ENCODE data around the gene ITGA3.

Gene ITGA3

GRCh38 chr17:50107790-50108414, 52.0 kb downstream of the ITGA3 start:
- Histone ChIP-seq H3K36me3 (ENCODE audit: control insufficient read depth, insufficient read depth, low read length, severe bottlenecking) (peaks cover 41% of the 10 kb centered on the region), H3K4me1 (ENCODE audit: control insufficient read depth, insufficient read depth, low read length) (peaks cover 26% of the 10 kb centered on the region), H3K9me3 (ENCODE audit: control insufficient read depth, low read length) (no peaks in the 10 kb centered on the region), H3K9ac (ENCODE audit: low read length) (no peak overlapping the region), H3K4me3 (ENCODE audit: low read length) (no peak overlapping the region), H3K27me3 (replicated peaks; ENCODE audit: control insufficient read depth, insufficient read depth, low read length) (no peaks in the 10 kb centered on the region)
- DNase-seq (ENCODE audit: low read depth), result peak; percentile 68

GRCh38 chr17:50108556-50108955, 52.6 kb downstream of the ITGA3 start:
- peaks cover 41% of the 10 kb centered on the region for H3K36me3 ChIP-seq (ENCODE audit: control insufficient read depth, insufficient read depth, low read length, severe bottlenecking)
- H3K27me3 ChIP-seq (replicated peaks; ENCODE audit: control insufficient read depth, insufficient read depth, low read length), result no peaks in the 10 kb centered on the region
- DNase-seq (ENCODE audit: low read depth), result no peak
- no peak overlapping the region for H3K4me3 ChIP-seq (ENCODE audit: low read length)
- H3K9me3 ChIP-seq (ENCODE audit: control insufficient read depth, low read length), result no peaks in the 10 kb centered on the region
- H3K4me1 ChIP-seq (ENCODE audit: control insufficient read depth, insufficient read depth, low read length), result peaks cover 23% of the 10 kb centered on the region
- H3K9ac ChIP-seq (ENCODE audit: low read length), result no peak overlapping the region

GRCh38 chr17:50109207-50109606, 53.3 kb downstream of the ITGA3 start:
- Histone ChIP-seq H3K4me3 (ENCODE audit: low read length) (no peak overlapping the region), H3K9ac (ENCODE audit: low read length) (no peak overlapping the region)

GRCh38 chr17:50109785-50110184, 53.9 kb downstream of the ITGA3 start:
- H3K27me3 ChIP-seq (replicated peaks; ENCODE audit: control insufficient read depth, insufficient read depth, low read length), result no peaks in the 10 kb centered on the region
- peaks cover 41% of the 10 kb centered on the region for H3K36me3 ChIP-seq (ENCODE audit: control insufficient read depth, insufficient read depth, low read length, severe bottlenecking)
- no peak overlapping the region for H3K9ac ChIP-seq (ENCODE audit: low read length)
- no peaks in the 10 kb centered on the region for H3K9me3 ChIP-seq (ENCODE audit: control insufficient read depth, low read length)
- peaks cover 23% of the 10 kb centered on the region for H3K4me1 ChIP-seq (ENCODE audit: control insufficient read depth, insufficient read depth, low read length)
- no peak overlapping the region for H3K4me3 ChIP-seq (ENCODE audit: low read length)
- no peak for DNase-seq (ENCODE audit: low read depth)

More at GRCh38 chr17:50109207-50109606, 53.3 kb downstream of the ITGA3 start:
- no peaks in the 10 kb centered on the region for H3K27me3 ChIP-seq (replicated peaks; ENCODE audit: control insufficient read depth, insufficient read depth, low read length)
- DNase-seq (ENCODE audit: low read depth), result no peak
- no peaks in the 10 kb centered on the region for H3K9me3 ChIP-seq (ENCODE audit: control insufficient read depth, low read length)
- peaks cover 41% of the 10 kb centered on the region for H3K36me3 ChIP-seq (ENCODE audit: control insufficient read depth, insufficient read depth, low read length, severe bottlenecking)
- H3K4me1 ChIP-seq (ENCODE audit: control insufficient read depth, insufficient read depth, low read length), result peaks cover 23% of the 10 kb centered on the region

- no peak for DNase-seq (ENCODE audit: low read depth)
Observed at GRCh38 chr17:50110591-50111349, 54.9 kb downstream of the ITGA3 start.

GRCh38 chr17:50111673-50112655, 56.1 kb downstream of the ITGA3 start:
- H3K4me1 ChIP-seq (ENCODE audit: control insufficient read depth, insufficient read depth, low read length), result peaks cover 23% of the 10 kb centered on the region
- no peak for DNase-seq (ENCODE audit: low read depth)
- H3K9me3 ChIP-seq (ENCODE audit: control insufficient read depth, low read length), result no peaks in the 10 kb centered on the region
- H3K36me3 ChIP-seq (ENCODE audit: control insufficient read depth, insufficient read depth, low read length, severe bottlenecking), result peaks cover 32% of the 10 kb centered on the region
- no peak overlapping the region for H3K4me3 ChIP-seq (ENCODE audit: low read length)
- H3K9ac ChIP-seq (ENCODE audit: low read length), result peak overlapping the region; percentile 33
- no peaks in the 10 kb centered on the region for H3K27me3 ChIP-seq (replicated peaks; ENCODE audit: control insufficient read depth, insufficient read depth, low read length)

More at GRCh38 chr17:50110591-50111349, 54.9 kb downstream of the ITGA3 start:
- no peaks in the 10 kb centered on the region for H3K27me3 ChIP-seq (replicated peaks; ENCODE audit: control insufficient read depth, insufficient read depth, low read length)
- H3K4me1 ChIP-seq (ENCODE audit: control insufficient read depth, insufficient read depth, low read length), result peaks cover 23% of the 10 kb centered on the region
- no peaks in the 10 kb centered on the region for H3K9me3 ChIP-seq (ENCODE audit: control insufficient read depth, low read length)
- H3K9ac ChIP-seq (ENCODE audit: low read length), result no peak overlapping the region
- no peak overlapping the region for H3K4me3 ChIP-seq (ENCODE audit: low read length)
- H3K36me3 ChIP-seq (ENCODE audit: control insufficient read depth, insufficient read depth, low read length, severe bottlenecking), result peaks cover 41% of the 10 kb centered on the region

- H3K4me1 ChIP-seq (ENCODE audit: control insufficient read depth, insufficient read depth, low read length), result peaks cover 27% of the 10 kb centered on the region
- no peaks in the 10 kb centered on the region for H3K27me3 ChIP-seq (replicated peaks; ENCODE audit: control insufficient read depth, insufficient read depth, low read length)
- H3K9ac ChIP-seq (ENCODE audit: low read length), result peak overlapping the region; percentile 33
- H3K4me3 ChIP-seq (ENCODE audit: low read length), result no peak overlapping the region
- no peak for DNase-seq (ENCODE audit: low read depth)
- H3K9me3 ChIP-seq (ENCODE audit: control insufficient read depth, low read length), result no peaks in the 10 kb centered on the region
- H3K36me3 ChIP-seq (ENCODE audit: control insufficient read depth, insufficient read depth, low read length, severe bottlenecking), result peaks cover 26% of the 10 kb centered on the region
Observed at GRCh38 chr17:50112694-50113093, 56.8 kb downstream of the ITGA3 start.

- no peak for DNase-seq (ENCODE audit: low read depth)
- Histone ChIP-seq H3K27me3 (replicated peaks; ENCODE audit: control insufficient read depth, insufficient read depth, low read length) (no peaks in the 10 kb centered on the region), H3K4me1 (ENCODE audit: control insufficient read depth, insufficient read depth, low read length) (peaks cover 27% of the 10 kb centered on the region), H3K4me3 (ENCODE audit: low read length) (no peak overlapping the region), H3K9ac (ENCODE audit: low read length) (no peak overlapping the region), H3K9me3 (ENCODE audit: control insufficient read depth, low read length) (no peaks in the 10 kb centered on the region), H3K36me3 (ENCODE audit: control insufficient read depth, insufficient read depth, low read length, severe bottlenecking) (peaks cover 17% of the 10 kb centered on the region)
Observed at GRCh38 chr17:50113624-50114320, 57.9 kb downstream of the ITGA3 start.

DNA sequence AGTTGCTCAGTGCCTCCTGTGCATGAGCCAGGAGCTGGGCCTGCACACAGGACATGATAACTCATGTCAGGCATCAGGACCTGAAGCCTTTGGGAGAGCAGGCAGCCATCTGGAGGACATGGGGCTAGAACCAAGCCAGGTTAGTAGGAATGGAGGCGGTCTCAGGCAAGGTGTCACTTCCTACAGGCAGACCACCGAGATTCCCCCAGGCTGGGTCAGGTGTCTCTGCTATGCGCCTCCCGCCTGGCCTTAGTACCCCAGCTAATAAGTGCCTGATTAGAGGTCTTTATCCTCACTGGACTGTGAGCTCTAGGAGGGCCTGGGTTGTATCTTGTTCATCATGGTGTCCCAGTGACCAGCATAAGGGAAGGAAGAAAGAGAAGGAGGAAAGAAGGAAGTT, 58.5 kb downstream of the ITGA3 start:
- no peak overlapping the region for H3K9ac ChIP-seq (ENCODE audit: low read length)
- H3K36me3 ChIP-seq (ENCODE audit: control insufficient read depth, insufficient read depth, low read length, severe bottlenecking), result peaks cover 10% of the 10 kb centered on the region
- no peak for DNase-seq (ENCODE audit: low read depth)
- H3K9me3 ChIP-seq (ENCODE audit: control insufficient read depth, low read length), result no peaks in the 10 kb centered on the region
- no peaks in the 10 kb centered on the region for H3K27me3 ChIP-seq (replicated peaks; ENCODE audit: control insufficient read depth, insufficient read depth, low read length)
- H3K4me3 ChIP-seq (ENCODE audit: low read length), result no peak overlapping the region
- H3K4me1 ChIP-seq (ENCODE audit: control insufficient read depth, insufficient read depth, low read length), result peaks cover 27% of the 10 kb centered on the region

DNA sequence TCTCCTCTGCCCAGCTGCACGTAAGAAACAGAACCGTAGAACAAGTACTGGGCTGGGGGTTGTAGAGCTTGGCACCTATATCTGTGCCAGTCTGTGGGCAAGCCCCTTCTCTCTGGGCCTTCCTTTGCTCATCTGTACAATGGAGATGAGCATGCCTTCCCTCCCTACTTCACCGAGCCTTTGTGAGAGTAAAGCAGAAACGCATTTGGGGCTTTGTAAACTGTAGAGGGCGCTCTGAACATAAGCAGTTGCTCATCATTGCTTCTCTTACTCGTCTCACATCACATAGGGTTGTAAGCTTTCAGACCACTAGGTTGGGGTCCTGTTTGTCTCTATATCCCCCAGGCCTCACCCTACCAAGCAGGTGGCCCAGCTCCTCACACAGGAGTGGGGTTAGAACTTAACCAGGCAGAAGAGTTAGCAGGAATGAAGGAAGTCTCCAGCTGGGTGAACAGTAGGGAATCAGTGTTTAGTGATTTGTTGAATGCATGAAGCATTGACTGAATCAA, 59.0 kb downstream of the ITGA3 start:
- H3K27me3 ChIP-seq (replicated peaks; ENCODE audit: control insufficient read depth, insufficient read depth, low read length), result peaks cover 4% of the 10 kb centered on the region
- H3K36me3 ChIP-seq (ENCODE audit: control insufficient read depth, insufficient read depth, low read length, severe bottlenecking), result peaks cover 7% of the 10 kb centered on the region
- no peak overlapping the region for H3K4me3 ChIP-seq (ENCODE audit: low read length)
- H3K9me3 ChIP-seq (ENCODE audit: control insufficient read depth, low read length), result no peaks in the 10 kb centered on the region
- peaks cover 27% of the 10 kb centered on the region for H3K4me1 ChIP-seq (ENCODE audit: control insufficient read depth, insufficient read depth, low read length)
- peak; percentile 75 for DNase-seq (ENCODE audit: low read depth)
- no peak overlapping the region for H3K9ac ChIP-seq (ENCODE audit: low read length)
